ENCODE data around the gene UCKL1.

The UCKL1 gene

DNA sequence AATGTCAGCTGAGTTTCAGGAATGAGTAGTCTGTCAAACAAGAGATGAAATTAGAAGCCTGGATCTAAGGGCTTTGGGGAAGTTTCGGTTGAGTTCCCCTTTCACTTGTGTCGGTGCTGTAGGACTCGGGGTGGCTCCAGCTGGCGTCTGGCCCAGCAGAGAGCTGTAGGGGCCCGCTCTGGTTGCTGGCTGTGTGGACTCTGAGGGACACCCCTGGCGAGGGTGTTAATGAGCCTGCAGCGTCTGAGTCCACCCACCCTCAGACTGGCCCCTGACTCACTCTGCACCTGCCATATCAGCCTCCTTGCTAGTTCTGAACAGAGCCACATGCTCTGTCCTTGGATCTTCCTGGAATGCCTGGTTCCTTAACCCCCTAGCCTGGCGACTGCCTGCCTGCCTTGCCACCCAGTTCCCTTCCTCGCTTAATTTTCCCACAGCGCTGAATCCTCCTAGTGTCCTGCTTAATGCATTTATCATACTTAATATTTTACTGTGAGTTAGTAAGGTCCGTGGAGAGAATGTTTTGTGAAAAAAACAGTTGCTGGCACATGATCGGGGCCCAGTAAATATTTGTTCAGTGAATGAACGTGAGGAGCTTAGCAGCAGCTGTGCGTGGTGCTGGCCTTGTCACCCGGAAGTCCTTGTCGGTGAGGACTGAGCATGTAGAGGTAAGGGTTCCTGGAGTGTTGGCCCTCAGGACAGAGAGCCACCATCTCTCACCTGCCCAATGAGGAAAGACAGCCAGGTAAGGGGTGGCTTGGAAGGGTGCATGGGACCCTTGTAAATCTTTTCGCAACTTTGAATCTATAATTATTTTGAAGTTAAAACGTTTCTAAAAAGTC, 59.7 kb downstream of the UCKL1 start:
- H3K4me3 ChIP-seq (ENCODE audit: low read depth, low read length) = peak overlapping the region; percentile 31
- TF ChIP-seq, protein P1, sequence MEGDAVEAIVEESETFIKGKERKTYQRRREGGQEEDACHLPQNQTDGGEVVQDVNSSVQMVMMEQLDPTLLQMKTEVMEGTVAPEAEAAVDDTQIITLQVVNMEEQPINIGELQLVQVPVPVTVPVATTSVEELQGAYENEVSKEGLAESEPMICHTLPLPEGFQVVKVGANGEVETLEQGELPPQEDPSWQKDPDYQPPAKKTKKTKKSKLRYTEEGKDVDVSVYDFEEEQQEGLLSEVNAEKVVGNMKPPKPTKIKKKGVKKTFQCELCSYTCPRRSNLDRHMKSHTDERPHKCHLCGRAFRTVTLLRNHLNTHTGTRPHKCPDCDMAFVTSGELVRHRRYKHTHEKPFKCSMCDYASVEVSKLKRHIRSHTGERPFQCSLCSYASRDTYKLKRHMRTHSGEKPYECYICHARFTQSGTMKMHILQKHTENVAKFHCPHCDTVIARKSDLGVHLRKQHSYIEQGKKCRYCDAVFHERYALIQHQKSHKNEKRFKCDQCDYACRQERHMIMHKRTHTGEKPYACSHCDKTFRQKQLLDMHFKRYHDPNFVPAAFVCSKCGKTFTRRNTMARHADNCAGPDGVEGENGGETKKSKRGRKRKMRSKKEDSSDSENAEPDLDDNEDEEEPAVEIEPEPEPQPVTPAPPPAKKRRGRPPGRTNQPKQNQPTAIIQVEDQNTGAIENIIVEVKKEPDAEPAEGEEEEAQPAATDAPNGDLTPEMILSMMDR (IDR thresholded peaks at IDR 0.05; ENCODE audit: borderline replicate concordance, insufficient read depth, low read depth, low read length) = no peak

DNA sequence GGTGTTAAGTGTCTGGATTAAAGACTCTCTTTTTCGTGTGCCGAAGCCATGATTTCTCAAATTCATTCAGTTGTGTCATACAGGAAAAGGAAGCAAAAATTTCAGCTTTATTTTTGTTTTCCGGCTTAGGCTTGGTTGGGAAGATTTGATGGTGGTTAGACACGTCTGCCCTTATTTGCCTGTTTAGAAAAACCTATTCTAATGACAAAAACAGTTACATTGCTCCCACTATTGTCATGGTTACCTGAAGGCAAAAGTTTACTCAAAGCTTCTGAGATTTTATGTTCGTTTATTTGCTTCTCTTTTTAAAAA, 60.3 kb downstream of the UCKL1 start:
- TF ChIP-seq, protein P1 (IDR thresholded peaks at IDR 0.05; ENCODE audit: borderline replicate concordance, insufficient read depth, low read depth, low read length) = no peak
- peak overlapping the region; percentile 31 for H3K4me3 ChIP-seq (ENCODE audit: low read depth, low read length)

DNA sequence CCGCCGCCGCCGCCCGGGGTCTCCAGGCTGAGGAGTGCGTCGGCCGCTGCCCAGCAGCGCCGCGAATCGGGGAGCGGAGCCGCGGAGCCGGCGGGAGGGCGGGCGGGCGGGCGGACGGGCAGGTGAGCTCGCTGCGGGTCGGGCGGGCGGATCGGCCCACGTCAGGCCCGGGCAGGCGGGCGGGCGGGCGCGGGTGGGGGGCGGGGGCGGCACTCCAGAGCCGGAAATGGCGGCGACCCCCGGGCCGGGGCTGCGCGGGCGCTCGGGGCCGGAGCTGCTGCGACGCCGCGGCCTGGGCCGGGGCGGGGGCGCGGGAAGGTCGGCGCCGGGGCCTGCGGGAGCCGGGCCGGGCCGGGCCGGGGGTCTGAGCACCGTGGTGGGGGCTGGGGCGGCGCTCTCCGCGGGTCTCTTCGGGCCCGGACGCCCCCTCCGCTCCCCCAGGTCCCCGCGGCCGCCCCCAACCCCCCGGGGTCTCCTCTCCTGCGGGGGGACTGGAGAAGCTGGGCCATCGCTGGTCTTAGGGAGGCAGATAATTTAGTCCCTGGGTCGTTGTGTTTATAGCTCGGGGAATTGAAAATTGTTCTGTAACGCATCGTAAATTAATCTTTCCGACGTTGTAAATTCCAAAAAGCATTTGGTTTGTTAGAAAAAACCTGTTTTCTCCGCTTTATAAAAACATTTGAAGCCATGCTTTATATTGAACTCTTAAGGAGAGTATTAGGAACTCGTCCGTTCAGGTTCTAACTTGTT, 60.8 kb downstream of the UCKL1 start:
- TF ChIP-seq, protein P1 (IDR thresholded peaks at IDR 0.05; ENCODE audit: borderline replicate concordance, insufficient read depth, low read depth, low read length) = no peak
- peak overlapping the region; percentile 50 for H3K4me3 ChIP-seq (ENCODE audit: low read depth, low read length)

DNA sequence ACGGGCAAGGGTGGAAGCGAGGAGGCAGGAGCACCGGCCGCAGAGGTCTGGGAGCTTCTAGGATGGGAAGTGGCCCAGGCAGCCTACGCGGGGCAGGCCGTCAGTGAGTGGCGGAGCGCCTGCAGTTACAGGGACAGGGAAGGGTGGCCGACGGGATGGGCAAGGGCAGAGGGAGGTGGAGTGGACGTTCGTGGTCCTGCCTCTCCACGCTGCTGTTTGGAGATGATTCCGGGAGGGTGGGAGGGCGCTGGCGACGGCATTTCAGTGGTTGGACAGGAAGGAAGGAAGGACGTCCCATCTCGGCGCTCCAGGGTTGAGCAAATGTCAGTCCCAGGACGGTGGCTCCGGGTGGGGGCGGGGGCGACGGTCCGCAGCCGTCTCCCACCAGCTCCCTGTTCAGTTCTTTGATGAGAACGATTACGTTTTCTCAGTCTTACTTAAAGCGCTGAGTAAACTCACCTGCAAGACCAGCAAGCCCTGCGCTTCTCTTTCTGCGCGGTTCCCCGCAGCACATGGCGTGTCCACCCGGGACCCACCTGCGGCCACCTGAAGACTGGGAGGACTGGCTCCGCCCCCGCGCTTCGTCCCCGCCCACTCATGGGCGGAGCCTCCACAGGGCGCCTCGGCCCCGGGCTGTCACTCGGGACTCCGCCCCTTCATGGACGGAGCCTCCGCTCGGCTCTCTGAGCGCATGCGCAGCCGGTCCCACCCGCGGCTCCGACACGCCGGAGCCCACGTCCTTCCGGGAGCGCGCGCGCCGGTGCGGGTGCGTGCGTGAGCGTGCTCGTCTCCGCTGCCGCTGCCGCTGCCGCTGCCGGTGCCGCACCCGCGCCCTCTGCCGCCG, 61.6 kb downstream of the UCKL1 start, which contains the start of gene DNAJC5:
Gene DNAJC5 (plus strand): TSS at position 769 of the 844 bp plus-strand sequence. CDS start 33,220 bp downstream, outside the sequence.
- H3K4me3 ChIP-seq (ENCODE audit: low read depth, low read length) = peak within 1 kb of the TSS; percentile 50
- TF ChIP-seq, protein P1 (IDR thresholded peaks at IDR 0.05; ENCODE audit: borderline replicate concordance, insufficient read depth, low read depth, low read length) = no peak

DNA sequence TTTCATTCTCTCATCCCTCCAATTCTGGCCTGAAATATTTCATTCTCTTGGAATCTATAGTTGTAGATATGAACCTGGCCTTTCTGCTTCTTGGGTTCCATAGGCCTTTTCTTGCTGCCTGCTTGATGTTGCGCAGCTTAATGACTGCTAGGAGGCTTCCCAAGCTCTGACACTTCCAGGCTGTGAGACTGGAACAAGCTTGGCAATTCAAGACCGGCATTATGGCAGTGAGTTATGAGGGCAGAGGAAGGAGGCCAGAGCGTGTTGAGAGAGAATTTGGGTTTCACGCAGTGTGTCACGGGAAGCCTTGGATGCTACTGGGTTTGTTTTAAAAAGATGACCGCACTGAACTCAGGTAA, 62.2 kb downstream of the UCKL1 start:
- TF ChIP-seq, protein P1 (IDR thresholded peaks at IDR 0.05; ENCODE audit: borderline replicate concordance, insufficient read depth, low read depth, low read length) = no peak
- H3K4me3 ChIP-seq (ENCODE audit: low read depth, low read length) = no peak overlapping the region

DNA sequence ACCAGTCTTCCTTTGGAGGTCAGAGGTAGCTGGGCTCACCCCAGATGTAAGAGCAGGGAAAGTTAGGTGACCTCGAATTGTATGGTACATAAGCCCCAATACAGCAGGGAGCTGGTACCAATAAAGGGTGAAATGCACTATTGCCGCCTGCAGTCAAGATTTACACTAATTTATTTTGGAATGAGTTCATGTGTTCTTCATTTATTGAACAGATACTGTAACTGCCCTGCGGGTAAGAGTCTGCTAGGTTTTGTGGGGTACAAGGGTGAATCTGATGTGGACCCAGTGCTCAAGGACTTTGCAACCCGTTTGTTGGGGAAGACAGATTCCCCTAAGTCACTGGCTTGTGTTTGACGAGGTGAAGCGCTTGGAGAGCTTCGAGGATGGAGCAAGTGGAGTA, 63.8 kb downstream of the UCKL1 start:
- no peak overlapping the region for H3K4me3 ChIP-seq (ENCODE audit: low read depth, low read length)
- TF ChIP-seq, protein P1 (IDR thresholded peaks at IDR 0.05; ENCODE audit: borderline replicate concordance, insufficient read depth, low read depth, low read length) = no peak

Measured in GM12875 (cell line).